ENCODE measurements around the gene ADAMTS17.

GRCh38 chr15:100227781-100228180 is 114.0 kb downstream of the ADAMTS17 start:
- TF ChIP-seq CTCF (conservative IDR thresholded peaks at IDR 0.05; ENCODE audit: low read length) (no peak), EZH2phosphoT487 (IDR thresholded peaks at IDR 0.05; ENCODE audit: borderline replicate concordance) (no peak)
